ENCODE data around the gene CPSF6.

DNA sequence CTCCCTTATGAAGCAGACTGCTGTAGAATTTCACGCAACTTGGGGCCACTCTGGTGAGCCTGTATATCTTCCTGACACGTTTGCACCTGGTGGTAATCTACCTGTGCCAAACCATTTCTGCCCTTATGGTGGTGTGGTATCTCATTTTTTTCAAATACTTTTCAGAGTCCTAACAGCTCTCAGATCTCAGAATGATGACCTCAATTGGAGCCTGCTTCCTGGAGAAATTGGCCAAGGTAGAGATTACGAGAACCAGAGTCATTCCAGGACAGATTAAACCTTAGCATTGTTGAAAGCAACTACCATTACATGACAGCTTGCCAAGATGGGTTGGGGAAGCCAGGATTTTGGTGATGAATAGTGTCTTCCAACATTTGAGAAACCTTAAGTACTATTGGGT lies 48.2 kb downstream of the CPSF6 start:
- TF ChIP-seq, protein P1, sequence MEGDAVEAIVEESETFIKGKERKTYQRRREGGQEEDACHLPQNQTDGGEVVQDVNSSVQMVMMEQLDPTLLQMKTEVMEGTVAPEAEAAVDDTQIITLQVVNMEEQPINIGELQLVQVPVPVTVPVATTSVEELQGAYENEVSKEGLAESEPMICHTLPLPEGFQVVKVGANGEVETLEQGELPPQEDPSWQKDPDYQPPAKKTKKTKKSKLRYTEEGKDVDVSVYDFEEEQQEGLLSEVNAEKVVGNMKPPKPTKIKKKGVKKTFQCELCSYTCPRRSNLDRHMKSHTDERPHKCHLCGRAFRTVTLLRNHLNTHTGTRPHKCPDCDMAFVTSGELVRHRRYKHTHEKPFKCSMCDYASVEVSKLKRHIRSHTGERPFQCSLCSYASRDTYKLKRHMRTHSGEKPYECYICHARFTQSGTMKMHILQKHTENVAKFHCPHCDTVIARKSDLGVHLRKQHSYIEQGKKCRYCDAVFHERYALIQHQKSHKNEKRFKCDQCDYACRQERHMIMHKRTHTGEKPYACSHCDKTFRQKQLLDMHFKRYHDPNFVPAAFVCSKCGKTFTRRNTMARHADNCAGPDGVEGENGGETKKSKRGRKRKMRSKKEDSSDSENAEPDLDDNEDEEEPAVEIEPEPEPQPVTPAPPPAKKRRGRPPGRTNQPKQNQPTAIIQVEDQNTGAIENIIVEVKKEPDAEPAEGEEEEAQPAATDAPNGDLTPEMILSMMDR (IDR thresholded peaks at IDR 0.05), result no peak
- TF ChIP-seq POLR2A (IDR thresholded peaks at IDR 0.05), result no peak

Measured in uterus (tissue), 2 donors.